GM12873 (cell line): ENCODE measurements around the gene GMPPA.

Experiments
- TF ChIP-seq, protein P1 (sequence below): IDR thresholded peaks from 2 replicates; pipeline ENCODE4 v1.5.1; 2012; ENCODE audit warnings: low read depth, mild to moderate bottlenecking, moderate library complexity, low read length, control low read depth; ENCODE audit not compliant: insufficient read depth; ENCODE audit errors: missing control alignments

GMPPA gene

DNA sequence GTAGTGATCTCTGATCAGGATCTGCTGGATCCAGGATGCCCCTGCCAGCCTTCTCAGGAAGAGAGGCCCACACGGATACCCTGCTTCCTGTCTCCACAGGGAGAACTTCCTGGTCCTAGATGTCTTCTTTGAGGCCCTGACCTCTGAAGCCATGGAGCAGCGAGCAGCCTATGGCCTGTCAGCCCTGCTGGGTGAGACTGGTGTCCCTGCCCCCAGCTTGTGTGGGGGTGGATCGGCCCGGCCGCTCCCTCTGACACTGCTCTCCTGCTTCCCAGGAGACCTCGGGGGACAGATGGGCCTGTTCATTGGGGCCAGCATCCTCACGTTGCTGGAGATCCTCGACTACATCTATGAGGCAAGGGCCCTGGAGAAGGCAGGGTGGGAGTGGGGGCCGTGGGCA lies 38.3 kb downstream of the GMPPA start:
- TF ChIP-seq, protein P1, sequence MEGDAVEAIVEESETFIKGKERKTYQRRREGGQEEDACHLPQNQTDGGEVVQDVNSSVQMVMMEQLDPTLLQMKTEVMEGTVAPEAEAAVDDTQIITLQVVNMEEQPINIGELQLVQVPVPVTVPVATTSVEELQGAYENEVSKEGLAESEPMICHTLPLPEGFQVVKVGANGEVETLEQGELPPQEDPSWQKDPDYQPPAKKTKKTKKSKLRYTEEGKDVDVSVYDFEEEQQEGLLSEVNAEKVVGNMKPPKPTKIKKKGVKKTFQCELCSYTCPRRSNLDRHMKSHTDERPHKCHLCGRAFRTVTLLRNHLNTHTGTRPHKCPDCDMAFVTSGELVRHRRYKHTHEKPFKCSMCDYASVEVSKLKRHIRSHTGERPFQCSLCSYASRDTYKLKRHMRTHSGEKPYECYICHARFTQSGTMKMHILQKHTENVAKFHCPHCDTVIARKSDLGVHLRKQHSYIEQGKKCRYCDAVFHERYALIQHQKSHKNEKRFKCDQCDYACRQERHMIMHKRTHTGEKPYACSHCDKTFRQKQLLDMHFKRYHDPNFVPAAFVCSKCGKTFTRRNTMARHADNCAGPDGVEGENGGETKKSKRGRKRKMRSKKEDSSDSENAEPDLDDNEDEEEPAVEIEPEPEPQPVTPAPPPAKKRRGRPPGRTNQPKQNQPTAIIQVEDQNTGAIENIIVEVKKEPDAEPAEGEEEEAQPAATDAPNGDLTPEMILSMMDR: no peak

DNA sequence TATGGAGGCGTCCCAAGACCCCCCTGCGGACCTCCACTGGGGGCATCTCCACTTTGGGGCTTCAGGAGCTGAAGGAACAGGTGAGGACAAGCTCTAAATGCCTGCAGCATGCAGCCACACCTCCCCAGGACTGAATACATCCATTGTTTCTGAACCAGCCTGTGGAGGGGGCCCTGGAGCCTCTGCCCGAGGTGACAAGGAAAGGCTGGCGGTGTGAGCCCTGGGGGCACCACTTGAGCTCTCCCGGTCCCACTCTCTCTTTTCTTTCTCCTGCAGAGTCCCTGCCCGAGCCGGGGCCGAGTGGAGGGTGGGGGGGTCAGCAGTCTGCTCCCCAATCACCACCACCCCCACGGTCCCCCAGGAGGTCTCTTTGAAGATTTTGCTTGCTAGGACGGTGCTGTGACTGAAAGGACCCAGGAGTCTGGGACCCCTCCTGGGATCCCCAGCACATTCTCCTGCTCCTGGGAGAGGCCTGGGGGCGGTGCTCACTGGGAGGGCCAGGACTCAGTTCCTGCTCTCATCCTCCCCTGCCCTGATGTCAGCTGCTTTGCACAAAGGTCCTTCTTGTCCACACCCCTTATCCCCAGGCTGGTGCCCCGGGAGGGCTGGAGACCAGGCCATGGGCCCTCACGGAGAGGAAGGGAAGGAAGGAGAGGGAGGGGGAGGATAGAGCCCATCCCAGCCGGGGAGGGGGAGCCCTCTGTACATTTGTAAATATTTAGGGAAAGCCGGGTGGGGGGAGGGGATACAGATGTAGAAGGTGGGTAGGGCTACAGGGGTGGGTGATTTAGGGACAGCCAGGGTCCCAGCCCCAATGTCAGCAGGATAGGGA lies 39.2 kb downstream of the GMPPA start:
- TF ChIP-seq, protein P1: no peak

DNA sequence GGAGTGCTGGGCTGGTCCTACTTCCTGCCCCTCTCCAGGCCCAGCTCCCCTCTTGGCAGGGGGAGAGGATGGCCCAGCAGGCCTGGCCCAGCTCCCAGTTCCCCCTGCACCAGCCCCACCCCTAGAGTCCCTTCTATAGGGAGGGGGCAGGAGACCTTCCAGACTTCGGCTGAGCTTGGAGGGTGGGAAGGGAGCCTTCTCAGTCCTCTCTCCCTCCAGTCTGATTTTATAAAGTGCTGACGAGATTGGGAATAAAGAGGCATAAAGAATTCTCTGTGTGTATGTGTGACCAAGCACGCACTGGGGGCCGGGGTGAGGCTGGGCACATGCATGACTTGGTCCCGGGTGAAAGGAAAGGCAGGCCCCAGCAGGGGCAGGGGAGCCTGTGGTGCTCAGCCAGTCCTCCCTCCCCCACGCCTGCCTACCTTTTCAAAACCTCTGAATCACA lies 39.8 kb downstream of the GMPPA start:
- TF ChIP-seq, protein P1: no peak

DNA sequence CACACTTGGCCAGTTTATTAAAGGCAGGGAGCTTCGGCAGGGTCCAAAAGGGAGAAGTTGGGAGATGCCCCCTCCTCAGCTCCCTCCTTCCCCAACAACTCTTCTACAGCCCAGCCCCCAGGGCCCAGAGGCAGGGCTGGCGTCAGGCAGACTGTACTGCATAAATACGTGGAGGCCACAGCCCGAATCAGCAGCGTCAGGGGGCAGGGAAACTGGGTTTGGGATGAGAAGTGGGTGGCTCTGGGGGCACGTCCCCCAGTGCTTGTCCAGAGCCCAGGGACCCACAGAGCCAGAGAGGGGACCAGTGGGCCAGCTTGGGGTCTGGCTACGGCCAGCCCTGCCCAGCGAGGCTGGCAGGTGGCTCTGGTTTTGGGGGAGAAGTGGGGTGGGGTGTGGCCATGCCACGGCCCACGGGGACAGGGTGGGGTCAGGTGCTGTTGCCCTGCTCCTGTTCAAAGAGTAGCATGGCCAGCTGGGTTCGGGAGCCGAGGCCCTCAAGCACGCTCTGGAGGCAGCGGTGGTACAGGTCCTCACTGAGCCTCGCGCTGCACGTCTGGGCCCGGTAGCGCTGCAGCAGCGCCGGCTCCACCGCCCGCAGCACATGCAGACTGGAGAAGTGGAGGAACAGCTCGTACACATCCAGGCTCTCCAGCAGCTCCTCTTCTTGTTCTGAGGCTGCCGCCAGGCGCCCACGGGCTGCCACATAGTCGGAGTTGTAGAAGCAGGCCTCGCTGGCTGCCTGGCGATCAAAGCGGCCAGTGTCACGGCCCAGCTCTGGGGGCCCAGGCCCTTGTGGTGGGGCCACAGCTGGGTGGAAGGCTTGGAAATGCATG lies 40.5 kb downstream of the GMPPA start:
- TF ChIP-seq, protein P1: no peak

DNA sequence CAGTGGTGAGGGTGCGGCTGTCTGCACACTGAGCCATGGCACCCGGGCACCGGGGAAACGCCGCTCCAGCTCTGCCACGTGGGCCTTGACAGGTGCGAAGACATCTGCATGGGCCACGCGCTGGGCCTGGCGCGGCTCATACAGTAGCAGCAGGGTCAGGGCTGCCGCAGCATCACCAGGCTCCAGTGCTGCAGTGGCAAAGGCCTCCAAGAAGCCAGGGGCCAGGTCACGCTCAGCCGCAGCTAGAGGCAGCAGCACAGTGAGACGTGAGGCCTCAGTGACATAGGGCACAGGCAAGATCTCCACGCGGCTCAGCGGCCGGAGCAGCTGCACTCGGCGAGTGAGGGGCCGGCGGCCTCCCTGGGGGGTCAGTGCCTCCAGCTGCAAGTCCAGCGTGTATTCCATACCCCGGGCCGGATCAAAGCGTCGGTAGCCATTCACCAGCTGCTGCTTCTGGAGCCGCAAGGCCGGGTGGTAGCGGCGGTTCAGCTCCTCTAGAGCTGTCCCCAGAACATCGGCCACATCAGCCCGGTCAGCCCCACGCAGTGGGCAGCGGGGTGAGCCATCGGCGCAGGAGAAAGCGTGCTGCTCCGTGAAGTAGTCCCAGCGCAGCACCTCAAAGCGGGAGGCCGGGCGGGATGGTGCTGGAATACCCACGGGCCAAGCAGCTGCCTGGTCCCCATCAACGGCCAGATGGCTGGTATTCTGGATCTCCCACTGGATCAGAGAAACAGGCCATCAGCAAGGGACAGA lies 41.4 kb downstream of the GMPPA start:
- TF ChIP-seq, protein P1: no peak

DNA sequence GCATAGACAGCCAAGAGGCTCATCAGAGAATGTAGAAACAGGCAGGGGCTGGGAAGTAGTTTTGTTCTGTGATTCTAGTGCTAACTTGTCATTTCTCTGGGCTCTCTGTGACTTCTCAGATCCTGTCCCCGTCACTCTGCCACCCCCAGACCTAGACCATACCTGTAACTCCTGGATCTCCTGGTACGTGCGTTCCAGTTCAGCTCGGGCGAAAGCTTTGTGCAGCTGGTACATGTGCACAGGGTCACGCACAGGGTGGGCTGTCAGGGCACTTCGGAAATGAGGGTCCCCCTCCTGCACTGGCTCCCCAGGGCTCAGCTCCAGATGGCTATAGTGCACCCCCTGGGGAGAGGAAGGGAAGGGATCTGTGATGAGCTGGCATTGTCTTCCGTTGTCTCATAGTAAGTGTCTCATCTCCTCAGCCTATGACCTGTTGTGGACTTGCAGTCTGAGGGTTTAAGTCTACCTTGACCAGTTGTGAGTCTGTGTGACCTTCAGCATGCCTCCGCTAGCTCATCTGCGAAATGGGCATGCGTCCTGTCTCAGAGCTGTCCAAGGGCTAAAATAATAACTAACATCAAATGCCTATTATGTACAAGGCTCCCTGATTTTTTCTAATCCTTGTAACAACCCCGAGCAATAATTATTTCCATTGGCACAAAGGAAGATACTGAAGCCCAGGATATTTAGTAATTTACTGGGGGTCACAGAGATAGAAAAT lies 42.3 kb downstream of the GMPPA start:
- TF ChIP-seq, protein P1: no peak
